Activated naive CD8-positive, alpha-beta T cell (primary cell): ENCODE data around the gene SLC35G3.
"Not testable (repeated sequence)": the region's sequence is repeated elsewhere in the genome, so short reads cannot be mapped to it uniquely, and the experiment has no call there.

Source experiments
- H3K27ac Mint-ChIP-seq: one replicate; pipeline ENCODE4 v1.8.0; 2021; ENCODE audit warnings: mixed read lengths
- H3K27me3 Mint-ChIP-seq: one replicate; pipeline ENCODE4 v1.8.0; 2021; ENCODE audit warnings: mixed read lengths
- H3K36me3 Mint-ChIP-seq: one replicate; pipeline ENCODE4 v1.8.0; 2021; ENCODE audit warnings: mixed read lengths
- H3K4me1 Mint-ChIP-seq: one replicate; pipeline ENCODE4 v1.8.0; 2021; ENCODE audit warnings: low read depth, mixed read lengths
- H3K4me3 Mint-ChIP-seq: one replicate; pipeline ENCODE4 v1.8.0; 2021; ENCODE audit warnings: mild to moderate bottlenecking, mixed read lengths
- H3K9me3 Mint-ChIP-seq: one replicate; pipeline ENCODE4 v1.8.0; 2021; ENCODE audit warnings: low read depth, mixed read lengths

SLC35G3 gene

GRCh38 chr17:35163886-35164285, 30.3 kb downstream of the SLC35G3 start:
- Mint-ChIP-seq H3K4me3 (no peak overlapping the region), H3K4me1 (peaks cover 59% of the 10 kb centered on the region), H3K36me3 (no peaks in the 10 kb centered on the region), H3K27me3 (no peaks in the 10 kb centered on the region), H3K27ac (no peak overlapping the region), H3K9me3 (no peaks in the 10 kb centered on the region)

DNA sequence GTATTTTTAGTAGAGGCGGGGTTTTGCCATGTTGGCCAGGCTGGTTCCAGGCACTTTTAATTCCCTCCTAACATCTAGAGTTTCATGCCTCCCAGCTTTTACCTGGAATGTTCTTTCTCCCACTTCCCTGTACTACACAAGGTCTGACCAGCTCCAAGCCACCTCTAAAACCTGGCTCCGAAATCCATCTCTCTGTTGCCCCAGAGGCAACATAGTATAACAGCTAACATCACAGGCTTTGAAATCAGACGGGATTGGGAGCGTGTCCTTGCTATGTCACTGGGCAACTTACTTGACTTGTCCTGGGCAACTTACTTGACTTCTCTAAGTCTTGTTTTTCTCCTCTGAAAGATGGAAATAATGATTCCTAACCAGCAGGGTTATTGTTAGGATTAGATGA, 31.4 kb downstream of the SLC35G3 start:
- Mint-ChIP-seq H3K36me3 (no peaks in the 10 kb centered on the region), H3K4me3 (no peak overlapping the region), H3K27me3 (no peaks in the 10 kb centered on the region), H3K9me3 (no peaks in the 10 kb centered on the region), H3K4me1 (peaks cover 64% of the 10 kb centered on the region), H3K27ac (no peak overlapping the region)

DNA sequence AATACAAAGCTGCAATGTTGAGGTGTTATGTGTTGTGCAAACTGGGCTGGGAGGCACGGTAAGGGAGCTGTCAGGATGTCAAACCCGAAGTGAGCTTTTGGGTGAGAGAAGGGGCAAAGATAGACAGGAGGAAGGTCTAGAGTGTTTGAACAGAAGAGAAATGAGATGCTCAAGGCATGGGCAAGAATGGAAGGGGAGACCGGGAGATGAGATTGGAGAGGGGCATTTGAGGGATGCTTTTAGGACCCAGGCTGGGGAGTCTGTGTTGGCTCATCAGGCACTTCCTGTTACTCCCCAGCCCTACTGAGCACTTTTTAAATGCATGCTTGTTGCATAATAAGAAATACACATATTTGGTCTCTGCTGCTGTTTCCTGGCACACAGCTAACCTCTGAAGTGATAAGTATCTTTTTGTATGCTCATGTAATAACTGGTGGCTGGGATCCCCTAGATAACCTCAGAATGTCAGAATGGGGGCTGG, 32.9 kb downstream of the SLC35G3 start:
- no peaks in the 10 kb centered on the region for H3K9me3 Mint-ChIP-seq
- no peaks in the 10 kb centered on the region for H3K27me3 Mint-ChIP-seq
- H3K4me1 Mint-ChIP-seq = peaks cover 60% of the 10 kb centered on the region
- H3K27ac Mint-ChIP-seq = peak overlapping the region; percentile 77
- peak overlapping the region; percentile 74 for H3K4me3 Mint-ChIP-seq
- H3K36me3 Mint-ChIP-seq = no peaks in the 10 kb centered on the region

DNA sequence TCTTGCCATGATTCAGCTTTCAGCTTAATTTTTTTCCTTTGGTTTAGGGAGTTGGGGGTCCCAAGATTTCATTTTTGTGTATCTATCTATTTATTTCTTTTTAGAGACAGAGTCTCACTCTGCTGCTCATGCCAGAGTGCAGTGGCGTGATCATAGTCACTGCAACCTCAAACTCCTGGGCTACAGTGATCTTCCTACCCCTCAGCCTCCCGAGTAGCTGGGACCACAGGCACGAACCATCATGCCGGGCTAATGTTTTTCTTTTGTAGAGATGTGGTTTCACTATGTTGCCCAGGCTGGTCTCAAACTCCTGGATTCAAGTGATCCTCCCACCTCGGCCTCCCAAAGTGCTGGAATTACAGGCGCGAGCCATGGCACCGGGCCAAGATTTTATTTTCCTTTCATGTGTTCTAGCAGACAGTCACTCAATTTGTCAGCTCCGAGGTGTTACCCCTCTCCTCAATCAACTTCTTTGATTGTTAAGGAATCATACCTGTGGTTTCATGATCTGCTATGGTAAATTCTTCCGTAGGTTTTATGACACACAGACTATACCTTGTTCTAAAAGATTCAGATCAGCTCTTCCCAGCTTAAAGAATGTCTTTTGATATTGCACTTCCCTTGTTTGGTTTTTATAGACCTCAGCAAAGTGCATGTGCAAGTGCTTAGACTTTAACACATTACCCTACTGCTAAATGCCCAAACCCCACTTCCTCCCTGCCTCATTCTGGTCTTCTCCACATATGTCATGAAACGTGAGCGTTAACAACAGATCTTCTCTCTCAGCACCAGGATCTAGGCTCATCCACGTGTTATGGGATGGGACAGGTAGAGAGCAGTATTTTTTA, 33.6 kb downstream of the SLC35G3 start:
- H3K4me3 Mint-ChIP-seq = peak overlapping the region; percentile 74
- H3K9me3 Mint-ChIP-seq = no peaks in the 10 kb centered on the region
- H3K36me3 Mint-ChIP-seq = no peaks in the 10 kb centered on the region
- peaks cover 58% of the 10 kb centered on the region for H3K4me1 Mint-ChIP-seq
- peak overlapping the region; percentile 77 for H3K27ac Mint-ChIP-seq
- H3K27me3 Mint-ChIP-seq = no peaks in the 10 kb centered on the region

DNA sequence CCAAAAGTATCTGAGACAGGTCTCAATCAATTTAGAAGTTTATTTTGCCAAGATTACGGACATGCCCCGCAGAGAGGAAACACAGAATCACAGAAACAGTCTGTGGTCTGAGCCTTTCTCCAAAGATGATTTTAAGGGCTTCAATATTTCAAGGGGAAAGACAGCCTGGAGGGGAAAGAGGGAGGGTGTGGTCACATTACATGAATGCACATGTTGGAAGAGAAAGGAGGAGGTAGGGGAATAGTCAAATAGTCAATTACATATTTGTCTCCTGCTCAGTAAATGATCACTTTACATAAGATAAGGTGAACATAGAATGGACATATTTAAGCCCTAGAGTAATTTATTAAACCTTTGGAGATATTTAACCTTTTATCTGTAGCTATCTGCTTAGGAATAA, 34.3 kb downstream of the SLC35G3 start:
- no peaks in the 10 kb centered on the region for H3K9me3 Mint-ChIP-seq
- peaks cover 52% of the 10 kb centered on the region for H3K4me1 Mint-ChIP-seq
- peak overlapping the region; percentile 74 for H3K4me3 Mint-ChIP-seq
- H3K27me3 Mint-ChIP-seq = no peaks in the 10 kb centered on the region
- H3K36me3 Mint-ChIP-seq = no peaks in the 10 kb centered on the region
- H3K27ac Mint-ChIP-seq = peak overlapping the region; percentile 77

DNA sequence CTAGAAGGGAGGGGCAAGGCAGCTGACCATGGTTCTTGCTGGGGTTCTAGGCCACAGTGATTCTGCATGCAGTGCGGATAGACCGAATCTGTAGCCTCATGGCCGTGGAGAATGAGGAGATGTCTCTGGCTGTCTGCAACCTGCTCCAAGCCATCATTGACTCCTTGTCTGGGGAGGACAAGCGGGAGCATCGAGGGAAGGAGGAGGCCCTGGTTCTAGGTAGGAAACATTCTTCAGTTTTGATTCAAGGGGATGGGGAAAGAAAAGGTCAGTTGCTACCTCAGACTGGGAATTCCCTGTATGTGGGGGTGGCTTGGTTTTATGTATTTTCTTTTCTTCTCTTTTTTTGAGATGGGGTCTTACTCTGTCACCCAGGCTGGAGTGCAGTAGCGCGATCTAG, 38.9 kb downstream of the SLC35G3 start:
- no peaks in the 10 kb centered on the region for H3K36me3 Mint-ChIP-seq
- no peak overlapping the region for H3K4me3 Mint-ChIP-seq
- H3K27ac Mint-ChIP-seq = no peak overlapping the region
- no peaks in the 10 kb centered on the region for H3K9me3 Mint-ChIP-seq
- H3K4me1 Mint-ChIP-seq = peaks cover 19% of the 10 kb centered on the region
- no peaks in the 10 kb centered on the region for H3K27me3 Mint-ChIP-seq

- Mint-ChIP-seq H3K27me3 (no peaks in the 10 kb centered on the region), H3K4me1 (peaks cover 11% of the 10 kb centered on the region), H3K9me3 (no peaks in the 10 kb centered on the region), H3K4me3 (no peak overlapping the region), H3K36me3 (no peaks in the 10 kb centered on the region), H3K27ac (no peak overlapping the region)
Observed at GRCh38 chr17:35154196-35155165, 39.7 kb downstream of the SLC35G3 start.

GRCh38 chr17:35152421-35153140, 41.6 kb downstream of the SLC35G3 start:
- H3K4me3 Mint-ChIP-seq = no peak overlapping the region
- no peak overlapping the region for H3K27ac Mint-ChIP-seq
- no peaks in the 10 kb centered on the region for H3K9me3 Mint-ChIP-seq
- no peaks in the 10 kb centered on the region for H3K4me1 Mint-ChIP-seq
- H3K27me3 Mint-ChIP-seq = no peaks in the 10 kb centered on the region
- H3K36me3 Mint-ChIP-seq = no peaks in the 10 kb centered on the region

DNA sequence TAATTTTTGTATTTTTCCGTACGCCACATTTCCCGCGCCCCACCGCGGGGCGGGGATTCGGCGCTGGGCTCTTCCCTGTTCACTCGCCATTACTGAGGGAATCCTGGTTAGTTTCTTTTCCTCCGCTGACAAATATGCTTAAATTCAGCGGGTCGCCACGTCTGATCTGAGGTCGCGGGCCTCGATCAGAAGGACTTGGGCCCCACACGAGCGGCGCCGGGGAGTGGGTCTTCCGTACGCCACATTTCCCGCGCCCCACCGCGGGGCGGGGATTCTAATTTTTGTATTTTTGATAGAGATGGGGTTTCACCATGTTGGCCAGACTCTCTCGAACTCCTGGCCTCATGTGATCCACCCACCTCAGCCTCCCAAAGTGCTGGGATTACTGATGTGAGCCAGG, 43.1 kb downstream of the SLC35G3 start:
- H3K36me3 Mint-ChIP-seq, H3K4me3 Mint-ChIP-seq, H3K27me3 Mint-ChIP-seq, H3K9me3 Mint-ChIP-seq, H3K27ac Mint-ChIP-seq, H3K4me1 Mint-ChIP-seq: not testable (repeated sequence)

DNA sequence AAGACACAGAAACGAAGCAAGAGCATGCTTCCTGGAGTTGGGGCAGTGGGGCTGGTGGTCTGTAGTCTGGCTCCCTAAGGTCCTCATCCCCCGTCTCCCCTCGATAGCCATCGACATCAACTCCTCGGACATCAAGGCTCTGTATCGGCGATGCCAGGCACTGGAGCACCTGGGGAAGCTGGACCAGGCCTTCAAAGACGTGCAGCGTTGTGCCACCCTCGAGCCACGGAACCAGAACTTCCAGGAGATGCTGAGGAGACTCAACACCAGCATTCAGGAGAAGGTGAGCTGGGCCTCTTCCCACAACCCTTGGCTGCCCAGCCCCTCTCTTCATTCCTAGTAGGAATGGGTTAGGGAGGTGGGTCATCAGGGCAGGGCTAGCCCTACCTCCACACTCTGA, 44.3 kb downstream of the SLC35G3 start:
- Mint-ChIP-seq H3K36me3 (no peaks in the 10 kb centered on the region), H3K4me1 (no peaks in the 10 kb centered on the region), H3K27me3 (no peaks in the 10 kb centered on the region), H3K9me3 (no peaks in the 10 kb centered on the region), H3K27ac (no peak overlapping the region), H3K4me3 (no peak overlapping the region)

DNA sequence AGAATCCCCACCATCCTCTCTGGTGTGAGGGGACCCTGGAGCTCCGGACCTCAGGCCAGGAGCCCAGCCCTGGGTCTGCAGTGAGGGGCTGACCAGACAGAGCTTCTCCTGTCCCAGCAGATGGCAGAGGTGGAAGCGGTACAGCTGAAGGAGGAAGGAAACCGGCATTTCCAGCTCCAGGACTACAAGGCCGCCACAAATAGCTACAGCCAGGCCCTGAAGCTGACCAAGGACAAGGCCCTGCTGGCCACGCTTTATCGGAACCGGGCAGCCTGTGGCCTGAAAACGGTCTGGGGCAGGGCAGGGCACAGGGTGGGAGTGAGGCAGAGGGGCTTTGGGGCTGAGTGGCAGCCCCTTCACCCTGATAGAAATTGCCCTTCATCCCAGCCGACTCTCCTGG, 46.0 kb downstream of the SLC35G3 start:
- no peaks in the 10 kb centered on the region for H3K9me3 Mint-ChIP-seq
- no peaks in the 10 kb centered on the region for H3K27me3 Mint-ChIP-seq
- H3K4me1 Mint-ChIP-seq = peaks cover 5% of the 10 kb centered on the region
- H3K36me3 Mint-ChIP-seq = no peaks in the 10 kb centered on the region
- no peak overlapping the region for H3K27ac Mint-ChIP-seq
- no peak overlapping the region for H3K4me3 Mint-ChIP-seq

GRCh38 chr17:35147375-35147905, 46.8 kb downstream of the SLC35G3 start, which contains the start of gene UNC45B:
Gene UNC45B, plus strand, starts transcription at chr17:35147817. Its CDS starts 447 bp downstream, at chr17:35148264.
- Mint-ChIP-seq H3K4me1 (peaks cover 6% of the 10 kb centered on the region), H3K4me3 (no peak within 1 kb of the TSS), H3K27ac (no peak within 1 kb of the TSS), H3K27me3 (no peaks in the 10 kb centered on the region), H3K36me3 (no peaks in the 10 kb centered on the region), H3K9me3 (no peaks in the 10 kb centered on the region)

DNA sequence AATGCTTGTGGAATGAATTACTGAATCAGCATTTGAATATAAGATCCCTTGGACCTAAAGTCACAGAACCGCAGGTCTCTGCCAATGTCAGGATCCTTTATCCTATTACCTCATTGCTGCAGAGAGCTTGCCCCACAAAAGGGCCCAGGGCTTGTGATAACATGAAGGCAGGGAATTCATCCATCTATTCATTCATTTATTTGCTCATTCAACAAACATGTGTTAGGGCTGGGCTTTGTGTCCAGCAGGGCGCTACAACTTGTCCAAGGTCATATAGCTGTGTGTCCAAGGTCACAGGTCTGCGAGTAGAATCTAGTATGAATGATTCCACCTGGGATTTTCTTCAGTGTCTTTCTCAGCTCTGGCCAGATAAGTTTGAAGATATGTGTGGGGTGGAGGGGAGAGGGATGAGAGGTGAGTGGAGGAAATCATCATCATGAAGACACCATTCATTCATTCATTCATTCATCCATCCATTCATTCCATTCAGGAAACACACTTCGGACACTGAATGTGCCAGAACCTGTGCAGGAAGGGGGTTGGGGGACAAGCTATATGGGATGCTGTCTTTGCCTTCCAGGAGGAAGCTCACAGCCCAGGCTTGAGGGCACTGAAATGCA, 47.9 kb downstream of the SLC35G3 start:
- no peaks in the 10 kb centered on the region for H3K9me3 Mint-ChIP-seq
- H3K36me3 Mint-ChIP-seq = peaks cover 2% of the 10 kb centered on the region
- H3K27ac Mint-ChIP-seq = no peak overlapping the region
- no peaks in the 10 kb centered on the region for H3K27me3 Mint-ChIP-seq
- H3K4me1 Mint-ChIP-seq = peaks cover 11% of the 10 kb centered on the region
- no peak overlapping the region for H3K4me3 Mint-ChIP-seq

DNA sequence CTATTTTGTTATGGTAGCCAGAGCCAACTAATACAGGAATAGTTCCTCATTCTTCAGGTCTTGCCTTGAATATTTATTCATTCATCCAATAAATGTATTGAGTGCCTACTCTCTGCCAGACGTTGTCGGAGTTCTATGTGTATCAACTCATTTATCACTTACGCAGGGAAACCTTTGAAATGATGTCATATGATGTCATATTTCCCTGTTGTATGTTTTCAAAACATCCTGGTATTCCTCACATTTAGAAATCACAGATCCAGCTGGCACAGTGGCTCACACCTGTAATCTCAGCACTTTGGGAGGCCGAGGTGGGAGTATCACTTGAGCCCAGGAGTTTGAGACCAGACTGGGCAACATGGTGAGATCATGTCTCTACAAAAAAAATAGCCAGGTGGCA, 49.4 kb downstream of the SLC35G3 start:
- Mint-ChIP-seq H3K9me3 (no peaks in the 10 kb centered on the region), H3K4me3 (no peak overlapping the region), H3K4me1 (peaks cover 16% of the 10 kb centered on the region), H3K36me3 (peaks cover 2% of the 10 kb centered on the region), H3K27me3 (no peaks in the 10 kb centered on the region), H3K27ac (no peak overlapping the region)
